EH (cell line): ENCODE results near the gene VDR.

Experiments
- DNase-seq: peaks from one replicate; pipeline ENCODE4 v3.0.0-alpha.2; 2015; ENCODE audit warnings: low read depth

The VDR gene

DNA sequence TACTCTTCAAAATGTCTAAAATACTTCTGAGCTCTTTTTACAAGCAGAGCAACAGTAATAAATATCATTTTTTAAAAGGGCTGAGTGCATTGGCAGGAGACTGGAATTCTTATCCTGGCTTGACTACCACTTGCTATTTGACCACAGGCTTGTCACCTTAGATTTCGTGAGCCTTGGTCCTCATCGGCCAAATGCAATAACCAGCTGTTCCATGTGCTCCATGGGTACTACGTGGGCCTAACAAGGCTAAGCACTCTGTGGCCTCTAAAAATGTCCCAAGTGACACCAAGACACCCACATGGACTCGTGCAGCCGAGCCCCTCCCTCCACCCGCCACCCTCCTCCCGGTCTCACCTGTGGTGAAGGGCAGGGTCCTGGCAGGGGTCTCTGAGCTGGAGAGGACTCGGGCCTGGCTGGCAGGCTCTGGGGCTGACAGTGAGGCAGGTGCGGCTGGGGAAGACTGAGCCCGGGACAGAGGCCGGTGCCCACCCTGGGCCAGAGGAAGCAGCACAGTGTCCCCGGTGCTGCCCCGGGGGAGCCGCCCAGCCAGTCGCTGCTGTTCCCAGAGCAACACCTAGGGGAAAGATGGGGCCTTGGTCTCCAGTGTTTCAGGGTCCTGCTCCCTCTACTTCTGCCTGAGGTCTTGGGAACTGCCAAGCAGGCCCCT lies 111.6 kb downstream of the VDR start:
- no peak for DNase-seq

DNA sequence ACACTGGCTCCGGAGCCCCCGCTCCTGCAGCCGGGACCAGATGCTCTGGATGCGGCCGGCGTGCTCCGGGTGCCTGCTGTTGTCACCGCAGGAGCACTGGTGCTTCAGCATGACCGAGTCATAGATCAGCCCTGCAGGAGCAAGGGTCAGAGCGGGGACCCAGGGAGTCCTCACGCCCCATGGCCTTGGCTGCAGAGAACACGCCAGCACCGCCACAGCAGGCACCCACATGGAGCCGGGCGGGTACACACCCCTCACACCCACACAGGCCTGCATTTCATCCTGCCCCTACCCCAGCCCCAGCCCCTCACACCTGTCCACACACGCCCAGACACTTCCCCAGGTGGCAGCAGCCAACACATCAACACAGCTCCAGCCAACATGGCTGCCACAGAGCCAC lies 112.9 kb downstream of the VDR start:
- DNase-seq = no peak
